Upper lobe of left lung (tissue), 6 donors: ENCODE data around the gene RFX7. TPM values are rescaled to one million over a fixed set of nuclear protein-coding genes. Genes with fewer than 3 reads are reported as not detected.

ENCODE experiments used
- ATAC-seq, 2 donors: fragments of 200-7000 bp; cut with Tn5 transposase; one replicate each; pipeline ENCODE4 v1.9.1; 2022; ENCODE audit warnings: mild to moderate bottlenecking in 2 of 2, moderate library complexity in 2 of 2; ENCODE audit not compliant: low FRiP score in 2 of 2
- DNase-seq, 2 donors: peaks; one replicate each; pipeline ENCODE4 v3.0.0-alpha.2; 2019 to 2020
- H3K27ac ChIP-seq, 4 donors: fragments of 200-600 bp; sonication (generic); one replicate each; pipeline ENCODE4 v1.5.1; 2016 to 2019
- H3K27me3 ChIP-seq, 4 donors: fragments of 200-600 bp; sonication (generic); one replicate each; pipeline ENCODE4 v1.5.1; 2017 to 2019
- H3K36me3 ChIP-seq, 4 donors: fragments of 200-600 bp; sonication (generic); one replicate each; pipeline ENCODE4 v1.5.1; 2016 to 2019
- H3K4me1 ChIP-seq, 4 donors: fragments of 200-600 bp; sonication (generic); one replicate each; pipeline ENCODE4 v1.5.1; 2018 to 2019
- H3K4me3 ChIP-seq, 4 donors: fragments of 200-600 bp; sonication (generic); one replicate each; pipeline ENCODE4 v1.5.1; 2017 to 2019; ENCODE audit warnings: mild to moderate bottlenecking in 2 of 4, moderate library complexity in 1 of 4
- H3K9me3 ChIP-seq, 4 donors: fragments of 200-600 bp; sonication (generic); one replicate each; pipeline ENCODE4 v1.5.1; 2018 to 2019
- CTCF ChIP-seq, 6 experiments: fragments of 450-650 bp in 4 of 6; fragments of 200-600 bp in 2 of 6; sonication (generic) in 2 of 6; IDR thresholded peaks; one replicate each; pipeline ENCODE4 v1.5.1; 2016 to 2019; ENCODE audit warnings: antibody characterized with exemption in 6 of 6
- EP300 ChIP-seq, 4 donors: sonication (generic); formaldehyde crosslinking; IDR thresholded peaks; one replicate each; pipeline ENCODE4 v1.5.1; 2017; ENCODE audit warnings: antibody characterized with exemption in 4 of 4, control low read depth in 2 of 4
- POLR2A ChIP-seq, 4 donors: fragments of 450-650 bp; IDR thresholded peaks; one replicate each; pipeline ENCODE4 v1.5.1; 2016 to 2017; ENCODE audit warnings: antibody characterized with exemption in 4 of 4, mild to moderate bottlenecking in 2 of 4
- POLR2AphosphoS5 ChIP-seq, 2 donors: sonication (generic); formaldehyde crosslinking; IDR thresholded peaks; one replicate each; pipeline ENCODE4 v1.5.1; 2017; ENCODE audit warnings: antibody characterized with exemption in 2 of 2
- WGBS, 2 donors: methylation state at CpG; one replicate each; pipeline ENCODE4 v1.1.5; 2017 to 2018; 5-methylcytosine and 5-hydroxymethylcytosine counted together
- total RNA-seq, 6 donors: library from RNA; depleted of rRNA in 4 of 6; stranded (reverse); fragments of >200 nt in 4 of 6; gene quantifications; one replicate each; pipeline versions ENCODE4 v1.1.0 to v1.2.1, GENCODE V29; 2016 to 2021
- donor health status: DM: no; HTN: no; CAD: no; lungs with moderate emphysema.
- donor health status: DM: no; HTN: yes; CAD: no; lungs with severe emphysema.

The RFX7 gene
- total RNA-seq, 6 donors from 2014 or later: 8.0 to 17.9 (median 12.5) TPM

- DNase-seq (no peak), ATAC-seq (no peak)
- no peaks in the 10 kb centered on the region for H3K4me1 ChIP-seq
- H3K27ac ChIP-seq: no peak overlapping the region
- H3K36me3 ChIP-seq: peaks cover 0 to 11% (median 4%) of the 10 kb centered on the region in 4 donors
- no peak overlapping the region for H3K4me3 ChIP-seq
- no peaks in the 10 kb centered on the region for H3K27me3 ChIP-seq
- peaks cover 11 to 27% (median 18%) of the 10 kb centered on the region in 4 donors for H3K9me3 ChIP-seq
- TF ChIP-seq EP300 (IDR thresholded peaks at IDR 0.05) (no peak), POLR2AphosphoS5 (IDR thresholded peaks at IDR 0.05) (no peak), POLR2A (IDR thresholded peaks at IDR 0.05) (no peak), CTCF (IDR thresholded peaks at IDR 0.05) (no peak)
Observed at GRCh38 chr15:56228352-56228751, 15.3 kb downstream of the RFX7 start.

GRCh38 chr15:56227780-56228179, 15.9 kb downstream of the RFX7 start:
- 95 to 99% methylated on average over 2 of the region's 2 CpGs for WGBS, 2 donors
- Histone ChIP-seq H3K27me3 (no peaks in the 10 kb centered on the region), H3K36me3 (peaks cover 0 to 11% (median 4%) of the 10 kb centered on the region in 4 donors), H3K4me1 (no peaks in the 10 kb centered on the region), H3K4me3 (no peak overlapping the region), H3K9me3 (peaks cover 11 to 27% (median 17%) of the 10 kb centered on the region in 4 donors), H3K27ac (no peak overlapping the region)
- TF ChIP-seq POLR2A (IDR thresholded peaks at IDR 0.05): no peak
- no peak for TF ChIP-seq CTCF (IDR thresholded peaks at IDR 0.05)
- TF ChIP-seq POLR2AphosphoS5 (IDR thresholded peaks at IDR 0.05): no peak
- TF ChIP-seq EP300 (IDR thresholded peaks at IDR 0.05): no peak
- DNase-seq (no peak), ATAC-seq (no peak)

- H3K9me3 ChIP-seq: peaks cover 9 to 26% (median 16%) of the 10 kb centered on the region in 4 donors
- H3K4me3 ChIP-seq: no peak overlapping the region
- TF ChIP-seq POLR2A (IDR thresholded peaks at IDR 0.05) (no peak), POLR2AphosphoS5 (IDR thresholded peaks at IDR 0.05) (no peak), CTCF (IDR thresholded peaks at IDR 0.05) (no peak), EP300 (IDR thresholded peaks at IDR 0.05) (no peak)
- H3K27me3 ChIP-seq: no peaks in the 10 kb centered on the region
- peaks cover 0 to 8% (median 3%) of the 10 kb centered on the region in 4 donors for H3K36me3 ChIP-seq
- DNase-seq (no peak), ATAC-seq (no peak)
- WGBS, 2 donors: 98% methylated on average over 3 of the region's 3 CpGs
- no peak overlapping the region for H3K27ac ChIP-seq
- no peaks in the 10 kb centered on the region for H3K4me1 ChIP-seq
Observed at GRCh38 chr15:56227306-56227705, 16.4 kb downstream of the RFX7 start.

- TF ChIP-seq CTCF (IDR thresholded peaks at IDR 0.05) (no peak), POLR2AphosphoS5 (IDR thresholded peaks at IDR 0.05) (no peak), EP300 (IDR thresholded peaks at IDR 0.05) (no peak), POLR2A (IDR thresholded peaks at IDR 0.05) (no peak)
- H3K4me3 ChIP-seq: no peak overlapping the region
- no peaks in the 10 kb centered on the region for H3K27me3 ChIP-seq
- no peak for DNase-seq
- no peak for ATAC-seq
- peaks cover 4 to 16% (median 8%) of the 10 kb centered on the region in 4 donors for H3K9me3 ChIP-seq
- no peak overlapping the region for H3K27ac ChIP-seq
- no peaks in the 10 kb centered on the region for H3K4me1 ChIP-seq
- no peaks in the 10 kb centered on the region for H3K36me3 ChIP-seq
- WGBS, 2 donors: 87 to 93% methylated on average over 1 of the region's 1 CpG
Observed at GRCh38 chr15:56225520-56225919, 18.2 kb downstream of the RFX7 start.

GRCh38 chr15:56222302-56222701, 21.4 kb downstream of the RFX7 start:
- H3K27me3 ChIP-seq: no peaks in the 10 kb centered on the region
- no peak for ATAC-seq
- H3K27ac ChIP-seq: no peak overlapping the region
- no peak for DNase-seq
- WGBS, 2 donors: 98 to 100% methylated on average over 3 of the region's 3 CpGs
- H3K4me1 ChIP-seq: no peaks in the 10 kb centered on the region
- no peak for TF ChIP-seq POLR2AphosphoS5 (IDR thresholded peaks at IDR 0.05)
- no peak for TF ChIP-seq CTCF (IDR thresholded peaks at IDR 0.05)
- TF ChIP-seq EP300 (IDR thresholded peaks at IDR 0.05): no peak
- no peak for TF ChIP-seq POLR2A (IDR thresholded peaks at IDR 0.05)
- no peaks in the 10 kb centered on the region for H3K36me3 ChIP-seq
- no peak overlapping the region for H3K4me3 ChIP-seq
- H3K9me3 ChIP-seq: peaks cover 0 to 10% (median 7%) of the 10 kb centered on the region in 4 donors
